CMK (cell line): ENCODE results near the gene DHX15.

ENCODE experiments used
- DNase-seq: peaks from one replicate; pipeline ENCODE4 v3.0.0-alpha.2; 2010; ENCODE audit warnings: low read depth

DHX15 gene

GRCh38 chr4:24584211-24584850 is at the start of gene DHX15:
Gene DHX15 (minus strand): TSS chr4:24584554. CDS start chr4:24584393, 161 bp downstream.
- peak; percentile 95 for DNase-seq

GRCh38 chr4:24632011-24632410 is 47.7 kb upstream of the DHX15 start:
- DNase-seq, result no peak

GRCh38 chr4:24630937-24631336 is 46.6 kb upstream of the DHX15 start:
- DNase-seq, result no peak

- no peak for DNase-seq
Measured at GRCh38 chr4:24625091-24625490, 40.7 kb upstream of the DHX15 start.

- DNase-seq, result no peak
Measured at GRCh38 chr4:24624381-24624780, 40.0 kb upstream of the DHX15 start.

GRCh38 chr4:24622146-24622834 is 37.9 kb upstream of the DHX15 start:
- DNase-seq, result no peak

GRCh38 chr4:24615977-24616376 is 31.6 kb upstream of the DHX15 start:
- DNase-seq, result no peak

- DNase-seq, result no peak
Measured at GRCh38 chr4:24614881-24615280, 30.5 kb upstream of the DHX15 start.

- DNase-seq, result no peak
Measured at GRCh38 chr4:24613502-24613901, 29.1 kb upstream of the DHX15 start.

- DNase-seq, result no peak
Measured at GRCh38 chr4:24611575-24611974, 27.2 kb upstream of the DHX15 start.

- no peak for DNase-seq
Measured at GRCh38 chr4:24607334-24607733, 23.0 kb upstream of the DHX15 start.

- DNase-seq, result no peak
Measured at GRCh38 chr4:24605216-24605615, 20.9 kb upstream of the DHX15 start.

GRCh38 chr4:24604558-24605214 is 20.3 kb upstream of the DHX15 start:
- DNase-seq, result no peak

GRCh38 chr4:24603343-24603742 is 19.0 kb upstream of the DHX15 start:
- no peak for DNase-seq

- no peak for DNase-seq
Measured at GRCh38 chr4:24601121-24601520, 16.8 kb upstream of the DHX15 start.

- no peak for DNase-seq
Measured at GRCh38 chr4:24599275-24599674, 14.9 kb upstream of the DHX15 start.

- no peak for DNase-seq
Measured at GRCh38 chr4:24598025-24598424, 13.7 kb upstream of the DHX15 start.

GRCh38 chr4:24595659-24596058 is 11.3 kb upstream of the DHX15 start:
- no peak for DNase-seq

- DNase-seq, result no peak
Measured at GRCh38 chr4:24594887-24595286, 10.5 kb upstream of the DHX15 start.

- DNase-seq, result no peak
Measured at GRCh38 chr4:24589448-24589847, 5.1 kb upstream of the DHX15 start.

- DNase-seq, result no peak
Measured at GRCh38 chr4:24588216-24588954, 4.0 kb upstream of the DHX15 start.

- DNase-seq, result peak; percentile 33
Measured at GRCh38 chr4:24583451-24584210, 723 bp downstream of the DHX15 start.
